Ectodermal cell (in vitro differentiated cells): ENCODE data around the gene GRID1.

ENCODE experiments used
- H3K27ac ChIP-seq: 2 replicates; pipeline ENCODE4 v1.7.0; 2013; ENCODE audit warnings: mild to moderate bottlenecking, low read depth, low read length; ENCODE audit not compliant: insufficient read depth, poor library complexity, severe bottlenecking
- H3K27me3 ChIP-seq: 2 replicates; pipeline ENCODE4 v1.7.0; 2013; ENCODE audit warnings: mild to moderate bottlenecking, low read length; ENCODE audit not compliant: insufficient read depth, control insufficient read depth, poor library complexity, severe bottlenecking
- H3K36me3 ChIP-seq: one replicate; pipeline ENCODE4 v1.7.0; 2013; ENCODE audit warnings: low read length; ENCODE audit not compliant: control insufficient read depth, insufficient read depth
- H3K4me1 ChIP-seq: one replicate; pipeline ENCODE4 v1.7.0; 2013; ENCODE audit warnings: low read length; ENCODE audit not compliant: control insufficient read depth, insufficient read depth
- H3K4me3 ChIP-seq: 2 replicates; pipeline ENCODE4 v1.7.0; 2013; ENCODE audit warnings: low read depth, low read length, control low read depth; ENCODE audit not compliant: insufficient read depth
- H3K9me3 ChIP-seq: 2 replicates; pipeline ENCODE4 v1.7.0; 2013; ENCODE audit warnings: mild to moderate bottlenecking, low read length, moderate library complexity; ENCODE audit not compliant: control insufficient read depth
- WGBS, 2 experiments: methylation state at CpG; one replicate each; pipeline ENCODE4 v1.1.7; 2013; ENCODE audit warnings: missing lambda C conversion rate in 2 of 2; 5-methylcytosine and 5-hydroxymethylcytosine counted together

The GRID1 gene

DNA sequence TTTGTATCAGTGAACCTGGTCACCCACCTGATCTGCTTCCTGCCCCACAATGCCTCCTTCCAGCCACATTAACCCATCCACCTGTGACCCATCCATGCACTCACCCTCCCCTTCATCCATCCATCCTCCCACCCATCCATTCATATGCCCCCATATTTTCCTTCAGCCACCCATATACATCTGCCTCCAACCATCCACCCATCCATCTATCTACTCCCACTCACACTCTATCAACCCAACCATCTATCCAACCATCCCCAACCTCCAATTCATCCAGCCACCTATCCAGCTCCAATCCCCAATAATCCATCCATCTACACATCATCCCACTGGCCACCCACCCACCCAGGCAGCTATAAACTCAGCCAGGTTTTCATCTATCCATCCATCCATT is 51.0 kb downstream of the GRID1 start:
- H3K27ac ChIP-seq, result no peak overlapping the region
- H3K27me3 ChIP-seq, result no peaks in the 10 kb centered on the region
- no peak overlapping the region for H3K4me3 ChIP-seq
- H3K4me1 ChIP-seq, result peaks cover 8% of the 10 kb centered on the region
- no peaks in the 10 kb centered on the region for H3K9me3 ChIP-seq
- no peaks in the 10 kb centered on the region for H3K36me3 ChIP-seq

DNA sequence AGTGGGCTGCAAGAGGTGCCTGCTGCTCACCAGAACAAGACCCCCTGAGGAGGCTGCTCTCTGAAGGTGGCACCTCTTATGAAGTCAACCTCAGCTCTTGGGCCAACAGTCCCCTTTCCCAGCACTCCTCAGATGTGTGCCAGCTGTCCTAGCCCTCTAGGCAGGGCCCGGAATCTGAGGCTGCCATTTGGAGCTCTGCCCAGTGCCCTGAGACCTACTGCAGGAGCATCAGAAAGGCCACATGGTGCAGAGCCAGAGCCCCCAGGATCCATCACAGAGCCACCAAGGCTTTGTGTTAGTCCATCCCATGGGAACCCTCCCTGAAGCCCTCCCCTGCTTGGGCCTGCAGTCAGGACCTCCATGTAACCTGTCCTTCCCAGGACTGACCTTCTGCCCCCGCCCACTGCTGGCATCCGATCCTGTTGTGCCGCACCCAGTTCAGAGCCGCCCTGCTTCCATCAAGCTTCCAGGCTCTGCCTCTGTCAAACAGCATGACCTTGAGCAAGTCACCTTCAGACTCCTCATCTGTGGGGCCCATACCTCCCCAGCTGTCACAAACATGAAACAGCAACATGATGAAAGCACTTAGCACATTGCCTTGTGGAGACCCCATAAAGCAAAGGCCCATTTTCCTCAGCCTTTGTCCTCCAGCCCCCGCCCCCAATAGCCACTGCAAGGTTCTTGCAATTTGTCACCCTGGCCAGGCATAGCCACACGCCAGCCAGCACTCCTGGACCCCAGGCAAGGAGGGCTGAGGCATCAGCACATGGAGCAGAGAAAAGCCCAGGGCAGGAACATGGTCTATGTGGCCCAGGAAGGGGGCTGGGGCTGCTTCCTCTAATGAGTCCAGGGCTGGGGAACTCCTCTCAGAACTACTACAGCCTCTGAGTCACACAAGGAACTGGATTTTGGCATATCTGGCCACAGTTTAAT is 51.7 kb downstream of the GRID1 start:
- no peaks in the 10 kb centered on the region for H3K27me3 ChIP-seq
- WGBS, 2 experiments, result 86 to 87% methylated on average over 7 of the region's 7 CpGs

DNA sequence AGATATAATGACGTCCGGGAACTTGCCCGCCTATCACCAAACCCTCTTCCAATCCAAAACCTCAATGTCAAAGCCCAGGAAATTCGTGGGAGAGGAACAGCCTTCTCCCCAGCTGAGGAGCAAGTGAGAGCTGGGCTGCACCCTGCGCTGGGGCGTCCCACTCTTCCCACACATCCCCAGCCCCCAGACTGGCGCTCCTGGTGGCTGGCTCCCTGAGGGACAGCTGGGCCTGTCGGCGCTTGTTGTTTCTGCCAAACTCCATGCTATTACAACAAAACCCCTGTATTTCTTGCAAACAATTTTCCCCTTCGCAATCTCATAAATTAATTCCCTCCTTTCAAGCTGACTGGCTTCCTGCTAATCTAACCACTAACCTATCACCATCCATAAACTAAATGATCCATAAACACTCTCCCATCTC is 53.0 kb downstream of the GRID1 start:
- 89% methylated on average over 10 of the region's 10 CpGs for WGBS, 2 experiments
- H3K27ac ChIP-seq, result no peak overlapping the region
- H3K27me3 ChIP-seq, result no peaks in the 10 kb centered on the region
- H3K9me3 ChIP-seq, result no peaks in the 10 kb centered on the region
- peaks cover 3% of the 10 kb centered on the region for H3K4me1 ChIP-seq
- no peak overlapping the region for H3K4me3 ChIP-seq
- no peaks in the 10 kb centered on the region for H3K36me3 ChIP-seq

More for the DNA sequence above, 51.7 kb downstream of the GRID1 start:
- H3K4me3 ChIP-seq, result no peak overlapping the region
- H3K27ac ChIP-seq, result no peak overlapping the region
- H3K4me1 ChIP-seq, result peaks cover 8% of the 10 kb centered on the region
- no peaks in the 10 kb centered on the region for H3K36me3 ChIP-seq
- no peaks in the 10 kb centered on the region for H3K9me3 ChIP-seq

DNA sequence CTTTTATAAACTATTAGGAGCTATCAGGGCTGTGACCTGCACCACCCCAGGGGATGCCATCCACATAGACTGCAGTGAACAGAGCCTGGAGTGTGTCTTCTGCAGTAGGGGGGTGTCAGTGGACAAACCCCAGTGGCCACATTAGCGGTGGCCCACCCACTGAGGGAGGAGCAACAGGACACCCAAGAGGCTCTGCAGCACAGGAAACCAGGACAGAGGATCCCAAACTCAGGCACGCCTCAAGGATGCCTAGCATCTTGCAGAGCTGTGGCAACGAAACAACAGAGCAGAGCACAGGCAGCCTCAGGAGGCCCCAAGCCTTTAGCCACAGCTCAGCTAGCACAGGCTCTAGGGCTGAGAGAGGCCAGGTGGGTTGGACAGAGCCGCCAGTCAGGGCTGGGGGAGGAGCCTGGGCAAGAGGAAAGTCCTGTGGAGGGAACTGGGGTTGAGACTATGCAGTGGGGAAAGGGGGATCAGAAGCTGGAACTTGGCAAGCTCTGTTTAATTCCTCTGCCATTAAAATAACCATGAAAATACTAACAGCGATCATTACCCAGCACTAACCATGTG is 53.8 kb downstream of the GRID1 start:
- Histone ChIP-seq H3K27me3 (no peaks in the 10 kb centered on the region), H3K36me3 (no peaks in the 10 kb centered on the region), H3K9me3 (no peaks in the 10 kb centered on the region), H3K27ac (no peak overlapping the region), H3K4me1 (peaks cover 3% of the 10 kb centered on the region), H3K4me3 (no peak overlapping the region)
- 69 to 75% methylated on average over 5 of the region's 5 CpGs for WGBS, 2 experiments

DNA sequence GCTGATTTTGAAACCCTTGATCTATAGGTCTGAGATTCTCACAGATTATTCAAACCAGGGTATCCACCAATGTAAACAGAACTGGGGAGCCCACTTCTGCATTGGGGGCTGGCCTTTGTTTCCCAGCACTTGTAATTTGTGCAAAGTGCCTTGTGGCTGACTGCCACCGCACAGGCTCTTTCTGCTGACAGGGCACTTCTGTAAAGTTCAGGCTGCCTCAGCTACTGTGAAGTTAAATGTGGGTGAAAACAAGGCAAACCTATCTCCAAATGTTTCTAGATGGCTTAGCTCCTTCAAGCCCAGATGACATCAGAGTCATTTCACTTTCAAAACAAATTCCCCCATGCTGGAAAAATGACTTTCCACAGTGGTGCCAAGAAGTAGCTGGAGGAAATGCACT is 54.7 kb downstream of the GRID1 start:
- Histone ChIP-seq H3K27me3 (no peaks in the 10 kb centered on the region), H3K27ac (no peak overlapping the region), H3K36me3 (no peaks in the 10 kb centered on the region), H3K4me1 (peaks cover 3% of the 10 kb centered on the region), H3K4me3 (no peak overlapping the region), H3K9me3 (no peaks in the 10 kb centered on the region)
- WGBS, 2 experiments, result 44 to 67% methylated on average over 1 of the region's 1 CpG

DNA sequence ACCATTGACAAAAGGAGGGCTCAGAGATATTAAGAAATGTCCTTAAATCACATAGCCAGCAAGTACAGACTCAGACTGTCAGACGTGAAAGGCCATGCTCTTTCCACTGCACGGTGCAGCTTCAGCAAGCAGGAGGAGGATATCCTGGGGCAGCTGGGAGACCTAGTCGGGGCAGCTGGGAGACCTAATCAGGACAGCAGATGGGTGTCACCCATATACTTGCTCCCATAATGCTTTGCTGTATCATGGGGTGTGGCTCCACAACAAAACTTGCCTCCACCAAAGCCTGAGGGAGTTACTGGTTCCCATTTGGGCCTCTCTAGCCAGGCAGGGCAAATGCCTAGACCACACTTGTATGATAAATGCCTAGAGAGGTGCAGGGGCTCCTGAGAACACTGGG is 55.4 kb downstream of the GRID1 start:
- Histone ChIP-seq H3K4me1 (peaks cover 3% of the 10 kb centered on the region), H3K27ac (no peak overlapping the region)
- WGBS, 2 experiments, result 90 to 92% methylated on average over 3 of the region's 3 CpGs

DNA sequence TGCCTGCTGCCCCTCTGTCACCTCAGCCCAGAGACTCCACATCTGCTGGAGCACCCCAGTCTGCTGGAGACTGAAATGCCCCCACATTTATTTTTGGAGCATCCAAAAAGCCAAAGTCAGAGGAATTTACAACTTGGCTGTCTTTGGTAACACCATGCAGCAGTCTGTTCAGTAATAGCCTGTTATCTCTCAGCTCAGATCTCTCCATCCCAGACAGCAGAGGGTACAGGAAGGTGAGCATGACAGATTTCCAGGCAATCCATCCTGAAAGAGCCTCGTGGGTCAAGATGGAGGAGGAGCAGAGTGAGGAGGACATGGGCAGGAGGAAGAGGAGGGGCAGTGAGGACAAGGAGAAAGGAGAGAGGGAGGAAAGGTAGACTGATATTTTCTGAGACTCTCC is 55.9 kb downstream of the GRID1 start:
- H3K4me3 ChIP-seq, result no peak overlapping the region
- no peaks in the 10 kb centered on the region for H3K9me3 ChIP-seq
- peaks cover 3% of the 10 kb centered on the region for H3K4me1 ChIP-seq
- H3K36me3 ChIP-seq, result no peaks in the 10 kb centered on the region
- no peaks in the 10 kb centered on the region for H3K27me3 ChIP-seq
- H3K27ac ChIP-seq, result no peak overlapping the region
- WGBS, 2 experiments, result 71 to 74% methylated on average over 1 of the region's 1 CpG

More for the DNA sequence above, 55.4 kb downstream of the GRID1 start:
- no peaks in the 10 kb centered on the region for H3K36me3 ChIP-seq
- no peaks in the 10 kb centered on the region for H3K27me3 ChIP-seq
- no peak overlapping the region for H3K4me3 ChIP-seq
- no peaks in the 10 kb centered on the region for H3K9me3 ChIP-seq

DNA sequence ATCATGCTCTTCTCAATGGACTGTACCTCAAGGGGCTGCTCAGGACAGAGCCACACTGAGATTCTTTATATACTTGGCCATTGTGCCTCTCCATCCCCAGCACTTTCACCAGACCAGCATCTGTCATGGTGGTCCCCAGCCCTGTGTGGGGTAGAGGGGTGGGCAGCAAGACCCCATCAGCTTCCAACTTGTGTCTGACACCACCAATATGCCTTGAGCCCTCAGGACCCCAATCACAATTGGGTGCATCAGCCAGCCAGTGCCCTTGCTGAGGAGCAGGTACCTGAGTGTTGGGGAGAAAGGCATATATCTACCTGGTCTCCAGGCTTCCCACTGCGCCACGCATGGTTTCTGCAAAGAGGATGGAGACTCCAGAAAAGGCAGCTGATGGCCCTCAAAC is 56.3 kb downstream of the GRID1 start:
- H3K27me3 ChIP-seq, result no peaks in the 10 kb centered on the region
- no peaks in the 10 kb centered on the region for H3K9me3 ChIP-seq
- H3K4me1 ChIP-seq, result peaks cover 3% of the 10 kb centered on the region
- WGBS, 2 experiments, result 93 to 94% methylated on average over 2 of the region's 2 CpGs
- H3K36me3 ChIP-seq, result no peaks in the 10 kb centered on the region
- no peak overlapping the region for H3K27ac ChIP-seq
- H3K4me3 ChIP-seq, result no peak overlapping the region

DNA sequence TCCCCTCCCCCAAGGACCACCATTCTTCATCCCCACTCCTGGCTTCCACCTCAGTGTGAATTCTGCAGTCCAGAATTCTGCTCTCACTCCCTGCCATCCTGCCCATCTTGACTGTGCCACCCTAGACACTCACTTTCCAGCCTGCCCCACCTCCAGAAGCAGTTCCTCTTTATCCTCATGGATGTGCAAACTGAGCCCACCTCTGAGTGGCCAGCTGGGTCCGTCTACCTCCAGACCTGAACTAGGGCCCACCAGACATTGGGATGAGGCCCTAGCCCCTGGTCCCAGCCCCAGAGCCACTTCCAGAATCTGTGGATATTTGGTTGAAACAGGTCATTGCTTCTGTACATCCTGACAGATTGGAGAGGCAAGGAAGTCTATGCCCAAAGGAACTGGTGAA is 58.5 kb downstream of the GRID1 start:
- 63 to 82% methylated on average over 1 of the region's 1 CpG for WGBS, 2 experiments
- no peaks in the 10 kb centered on the region for H3K9me3 ChIP-seq

DNA sequence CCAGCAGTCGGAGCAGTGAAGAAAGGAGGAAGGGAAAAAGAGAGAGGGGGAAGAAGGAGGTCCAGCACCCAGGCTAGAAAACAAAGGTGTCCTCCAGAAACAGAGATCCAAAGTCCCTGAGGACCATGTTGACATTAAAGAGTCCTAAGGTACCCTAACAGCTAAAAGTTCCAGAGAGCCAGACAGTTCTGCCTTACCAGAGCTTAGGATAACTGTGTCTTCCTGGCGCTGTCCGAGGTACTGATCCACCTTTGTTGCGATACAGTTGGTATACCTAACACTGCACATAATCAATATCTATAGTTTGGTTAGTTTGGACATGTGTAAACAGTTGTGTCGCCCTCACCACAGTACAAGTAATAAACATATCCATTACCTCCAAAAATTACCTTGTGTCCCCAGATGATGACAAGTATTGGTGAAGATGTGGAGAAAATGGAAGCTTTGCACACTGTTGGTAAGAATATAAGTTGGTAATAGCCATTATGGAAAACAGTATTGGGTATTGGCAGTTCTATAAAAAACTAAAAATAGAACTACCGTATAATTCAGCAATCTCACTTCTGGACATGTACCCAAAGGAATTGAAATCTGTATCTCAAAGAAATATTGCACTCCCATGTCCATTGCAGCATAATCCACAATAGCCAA is 59.8 kb downstream of the GRID1 start:
- Histone ChIP-seq H3K4me1 (no peaks in the 10 kb centered on the region), H3K4me3 (no peak overlapping the region), H3K36me3 (no peaks in the 10 kb centered on the region), H3K9me3 (no peaks in the 10 kb centered on the region), H3K27ac (no peak overlapping the region), H3K27me3 (no peaks in the 10 kb centered on the region)
- 42 to 43% methylated on average over 4 to 5 of the region's 6 CpGs for WGBS, 2 experiments

More for the DNA sequence above, 58.5 kb downstream of the GRID1 start:
- Histone ChIP-seq H3K4me1 (peaks cover 3% of the 10 kb centered on the region), H3K27ac (no peak overlapping the region), H3K36me3 (no peaks in the 10 kb centered on the region), H3K27me3 (no peaks in the 10 kb centered on the region), H3K4me3 (no peak overlapping the region)
